HG02759 (cell line): ENCODE results near the gene HAAO.
"Not testable (repeated sequence)": the region's sequence is repeated elsewhere in the genome, so short reads cannot be mapped to it uniquely, and the experiment has no call there.

ENCODE experiments used
- ATAC-seq: cut with Tn5 transposase; IDR thresholded peaks from one replicate; pipeline ENCODE4 v1.9.1; 2021; ENCODE audit warnings: mild to moderate bottlenecking, moderate library complexity; ENCODE audit not compliant: unreplicated experiment

Gene HAAO

DNA sequence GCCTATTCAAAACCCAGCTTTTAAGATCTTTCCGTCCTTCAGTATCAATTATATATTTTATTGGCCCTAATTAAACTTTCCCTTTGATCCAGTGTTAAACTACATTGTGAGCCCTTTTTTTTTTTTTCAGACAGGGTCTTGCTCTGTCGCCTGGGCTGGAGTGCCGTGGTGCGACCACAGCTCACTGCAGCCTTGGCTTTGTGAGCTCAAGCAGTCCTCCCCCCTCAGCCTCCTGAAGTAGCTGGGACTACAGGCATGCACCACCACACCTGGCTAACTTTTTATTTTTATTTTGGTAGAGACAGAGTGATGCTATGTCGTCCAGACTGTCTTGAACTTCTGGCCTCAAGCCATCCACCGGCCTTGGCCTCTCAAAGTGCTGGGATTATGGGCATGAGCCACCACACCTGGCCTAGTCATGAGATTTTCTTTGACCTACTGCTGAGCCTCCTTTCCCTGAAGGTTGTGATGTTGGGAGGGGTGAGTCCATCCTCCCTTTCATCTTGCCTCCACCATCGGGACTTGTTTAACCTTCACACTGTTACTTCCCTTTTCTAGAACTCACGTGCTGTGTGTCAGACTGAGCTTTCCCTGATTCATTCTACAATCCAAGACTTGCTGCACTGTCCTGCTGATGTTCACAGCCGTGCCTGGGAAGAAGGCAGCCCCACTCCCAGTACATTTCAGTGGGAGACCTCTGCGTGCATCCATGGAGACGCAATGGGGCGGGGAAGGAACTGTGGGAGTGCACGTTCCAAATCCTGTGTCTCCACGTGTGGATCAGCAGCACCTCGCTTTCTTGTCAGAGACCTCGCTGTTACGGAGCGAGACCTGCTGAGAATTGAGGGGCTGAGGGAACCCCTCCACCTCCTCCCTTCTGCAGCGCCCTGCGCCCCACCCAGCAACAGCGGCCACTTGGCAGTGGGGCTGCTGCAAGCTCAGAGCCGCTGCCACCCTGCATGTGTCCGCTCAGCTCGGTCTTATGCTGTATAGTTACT is 39.3 kb downstream of the HAAO start:
- no peak for ATAC-seq

DNA sequence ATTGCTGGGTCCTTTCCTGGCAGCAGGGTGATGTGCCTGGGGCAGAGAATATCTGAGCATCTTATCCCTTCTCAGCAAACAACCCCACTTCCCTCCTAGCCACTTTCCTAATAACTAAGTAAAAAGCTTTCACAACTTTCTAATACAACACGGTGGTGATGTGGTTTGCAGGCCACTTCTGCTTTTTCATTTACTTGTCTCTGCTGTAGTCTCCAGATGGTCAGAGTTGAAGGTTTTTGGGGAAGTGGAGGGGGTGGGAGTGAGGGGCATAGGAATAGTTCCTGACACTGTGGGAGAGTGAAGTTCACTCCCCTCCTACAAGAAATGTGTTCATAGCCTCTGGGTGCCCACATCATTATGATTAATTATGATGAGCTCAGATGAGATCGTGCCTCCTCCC is 40.1 kb downstream of the HAAO start:
- peak; percentile 57 for ATAC-seq

DNA sequence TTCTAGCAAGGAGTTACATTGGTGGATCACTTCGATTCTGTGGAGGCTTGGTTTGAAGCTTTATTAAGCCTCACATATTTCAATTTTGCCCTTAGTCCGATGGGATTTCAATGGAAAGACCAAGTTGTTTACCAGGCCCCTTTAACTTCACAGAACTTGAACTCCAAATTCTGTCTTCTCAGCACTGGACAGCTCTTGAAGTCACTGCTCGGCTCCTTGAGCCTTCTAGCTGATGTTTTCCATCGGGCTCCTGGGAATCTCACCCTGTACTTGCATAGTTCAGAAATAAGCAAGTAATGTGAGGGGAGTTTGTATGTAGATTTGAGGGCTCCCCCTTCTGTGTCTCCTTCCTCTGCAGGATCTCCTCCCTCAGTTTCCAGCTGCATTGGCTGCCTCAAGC is 43.5 kb downstream of the HAAO start:
- no peak for ATAC-seq

DNA sequence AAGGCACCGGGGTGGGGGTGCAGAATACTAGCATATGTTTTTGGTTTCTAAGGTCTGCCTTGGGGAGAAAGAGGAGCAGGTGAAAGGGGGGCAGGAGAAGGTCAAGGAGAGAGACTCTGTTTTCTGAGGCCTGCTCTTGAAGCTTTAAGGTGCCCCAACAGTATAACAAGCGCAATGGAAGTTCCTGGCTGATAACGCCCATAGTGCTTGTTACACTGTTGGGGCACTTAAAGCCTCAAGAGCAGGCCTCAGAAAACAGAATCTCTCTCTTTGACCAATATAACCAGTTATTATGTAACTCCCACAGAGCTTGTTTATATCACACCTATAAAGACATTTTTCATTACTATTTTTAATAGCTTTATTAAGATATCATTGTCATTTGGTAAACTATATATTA is 45.0 kb downstream of the HAAO start:
- ATAC-seq: no peak

DNA sequence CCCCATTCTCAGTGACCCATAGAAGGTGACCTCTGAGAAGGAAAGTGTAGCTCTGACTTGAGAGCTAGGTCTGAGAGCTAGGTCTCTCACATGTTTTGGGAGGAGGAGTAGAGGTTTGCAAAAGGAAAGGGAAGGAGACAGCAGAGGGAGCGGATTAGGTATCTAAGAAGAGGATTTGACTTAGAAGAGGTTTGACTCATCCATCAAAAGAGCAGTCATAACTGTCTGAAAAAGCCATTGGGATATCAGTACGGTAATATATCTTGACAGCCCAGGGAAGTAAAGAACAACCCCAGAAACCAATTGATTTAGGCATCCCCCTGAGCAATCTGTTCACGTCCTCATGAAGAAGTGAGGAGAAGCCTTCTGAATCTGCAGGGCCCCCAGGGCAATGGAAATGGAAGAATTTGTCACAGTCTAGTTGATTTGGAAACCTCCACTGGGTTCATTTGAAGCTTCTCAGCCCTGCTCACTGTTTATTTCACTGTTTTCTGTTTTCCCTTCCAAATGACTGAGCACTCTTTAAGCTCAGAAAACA is 47.8 kb downstream of the HAAO start:
- ATAC-seq: no peak

DNA sequence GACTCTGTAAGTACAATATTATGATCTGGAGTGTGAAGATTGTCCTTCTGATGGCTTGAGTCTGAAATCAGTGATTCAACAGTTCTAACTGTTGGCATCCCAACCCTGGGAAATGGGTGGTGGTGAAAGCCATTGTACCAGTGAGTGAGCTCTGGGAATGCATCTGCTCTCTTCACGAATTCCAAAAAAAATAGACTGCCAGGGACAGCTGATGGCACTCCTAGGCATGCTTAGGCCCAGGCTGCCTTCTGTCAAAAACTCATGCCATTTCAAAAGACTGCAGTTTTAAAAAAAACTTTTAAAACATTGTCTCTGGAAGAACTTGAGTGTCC is 48.8 kb downstream of the HAAO start:
- ATAC-seq: no peak

DNA sequence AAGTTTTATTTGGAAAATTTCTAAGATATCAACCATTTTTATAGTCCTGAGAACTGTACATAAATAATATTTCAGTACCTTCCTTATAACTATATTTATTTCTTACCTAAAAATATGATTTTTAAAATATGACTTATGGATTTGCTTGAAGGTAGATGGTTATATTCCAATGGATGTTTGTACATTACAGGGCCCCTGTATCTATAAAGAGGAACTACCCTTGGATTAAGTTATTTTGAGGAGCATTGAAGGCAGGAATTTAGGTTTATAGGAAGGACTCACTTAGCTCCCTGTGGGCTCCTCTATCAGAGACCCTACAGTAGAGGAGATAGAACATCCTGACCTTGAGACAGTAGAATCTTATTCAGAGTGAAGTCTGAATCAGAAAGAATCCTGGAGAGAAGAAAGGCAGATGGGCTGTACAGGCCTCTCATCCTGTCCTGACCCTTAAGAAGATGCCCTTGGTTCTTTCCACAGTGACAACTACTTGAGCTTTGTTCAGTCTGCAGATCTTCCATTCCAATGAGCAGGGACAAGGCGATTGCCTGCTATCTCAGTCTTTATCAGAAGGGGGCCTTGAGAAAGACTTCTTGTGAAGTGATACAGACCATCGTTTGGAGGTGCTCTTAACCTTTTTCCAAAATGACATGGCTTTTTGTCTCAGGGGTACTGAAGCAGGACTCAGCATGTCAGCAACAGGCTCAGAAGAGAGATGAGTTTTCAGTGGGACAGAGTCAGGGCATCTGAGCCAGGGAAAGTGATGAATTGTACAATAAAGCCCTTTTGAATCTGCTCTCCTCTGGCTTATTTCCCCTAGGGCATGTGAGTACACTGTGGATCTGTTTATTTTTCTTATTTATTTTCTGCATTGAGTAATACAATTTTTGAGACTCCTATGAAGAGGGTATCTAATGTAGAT is 49.4 kb downstream of the HAAO start:
- no peak for ATAC-seq

DNA sequence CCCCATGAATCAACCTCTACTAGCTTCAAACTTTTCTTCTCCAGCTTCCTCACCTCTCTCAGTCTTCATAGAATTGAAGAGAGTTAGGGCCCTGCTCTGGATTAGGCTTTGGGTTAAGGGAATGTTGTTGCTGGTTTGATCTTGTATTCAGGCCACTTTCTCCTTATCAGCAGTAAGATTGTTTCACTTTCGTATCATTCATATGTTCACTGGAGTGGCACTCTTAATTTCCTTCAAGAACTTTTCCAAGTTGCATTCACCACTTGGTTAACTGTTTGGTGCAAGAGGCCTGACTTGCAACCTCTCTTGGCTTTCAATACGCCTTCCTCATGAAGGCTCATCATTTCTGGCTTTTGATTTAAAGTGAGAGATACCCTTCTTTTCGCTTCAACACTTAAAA is 51.2 kb downstream of the HAAO start:
- ATAC-seq: no peak

DNA sequence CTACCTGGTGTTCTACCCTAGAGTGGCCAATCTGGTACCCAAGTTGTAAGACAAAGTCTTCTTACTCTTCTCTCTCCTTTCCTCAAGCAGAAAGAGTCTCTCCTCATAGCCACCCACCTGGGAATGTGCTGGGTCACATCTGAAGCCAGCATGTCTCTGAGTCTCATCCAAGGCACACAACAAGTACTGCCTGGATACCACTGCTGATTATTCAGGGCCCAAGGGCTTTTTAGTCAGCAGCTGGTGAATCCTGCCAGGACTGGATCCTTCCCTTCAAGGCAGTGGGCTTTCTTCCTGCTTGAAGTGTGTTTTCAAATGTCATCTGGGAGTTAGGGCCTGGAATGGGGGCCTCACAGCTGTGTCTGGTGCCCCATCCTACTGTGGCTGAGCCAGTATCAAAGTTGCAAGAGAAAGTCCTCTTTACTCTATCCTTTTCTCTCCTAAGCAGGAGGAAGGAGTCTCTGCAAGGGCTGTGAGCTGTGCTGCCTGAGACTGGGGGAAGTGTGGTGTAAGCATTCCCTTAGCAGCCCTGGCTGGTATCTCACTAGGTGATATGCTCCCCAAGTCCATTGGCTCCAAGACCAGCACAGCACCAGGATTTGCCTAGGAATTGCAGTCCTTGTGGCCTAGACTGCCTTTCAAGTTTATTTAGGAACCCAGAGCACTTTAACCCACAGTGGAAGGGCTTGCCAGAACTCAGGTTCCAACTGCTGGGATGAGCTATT is 55.6 kb downstream of the HAAO start:
- no peak for ATAC-seq

DNA sequence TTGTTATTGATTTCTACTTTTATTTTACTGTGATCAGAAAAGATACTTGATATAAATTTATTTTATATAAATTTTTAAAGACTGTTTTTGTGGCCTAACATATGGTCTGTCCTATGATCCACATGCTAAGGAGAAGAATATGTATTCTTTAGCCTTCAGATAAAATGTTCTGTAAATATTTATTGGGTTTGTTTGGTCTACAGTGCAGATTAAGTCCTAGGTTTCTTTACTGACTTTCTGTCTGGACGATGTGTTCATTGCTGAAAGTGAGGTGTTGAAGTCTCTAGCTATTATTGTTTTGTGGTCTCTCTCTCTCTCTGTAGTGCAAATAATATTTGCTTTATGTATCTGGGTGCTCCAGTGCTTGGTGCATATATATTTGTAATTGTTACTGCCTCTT is 58.5 kb downstream of the HAAO start:
- ATAC-seq: no peak

DNA sequence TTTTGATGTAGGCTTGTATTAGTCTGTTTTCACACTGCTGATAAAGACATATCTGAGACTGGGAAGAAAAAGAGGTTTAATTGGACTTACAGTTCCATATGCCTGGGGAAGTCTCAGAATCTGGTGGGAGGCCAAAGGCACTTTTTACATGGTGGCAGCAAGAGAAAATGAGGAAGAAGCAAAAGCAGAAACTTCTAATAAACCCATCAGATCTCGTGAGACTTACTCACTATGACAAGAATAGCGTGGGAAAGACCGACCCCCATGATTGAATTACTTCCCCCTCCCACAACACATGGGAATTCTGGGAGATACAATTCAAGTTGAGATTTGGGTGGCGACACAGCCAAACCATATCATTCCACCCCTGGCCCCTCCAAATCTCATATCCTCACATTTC is 61.1 kb downstream of the HAAO start:
- ATAC-seq: not testable (repeated sequence)

DNA sequence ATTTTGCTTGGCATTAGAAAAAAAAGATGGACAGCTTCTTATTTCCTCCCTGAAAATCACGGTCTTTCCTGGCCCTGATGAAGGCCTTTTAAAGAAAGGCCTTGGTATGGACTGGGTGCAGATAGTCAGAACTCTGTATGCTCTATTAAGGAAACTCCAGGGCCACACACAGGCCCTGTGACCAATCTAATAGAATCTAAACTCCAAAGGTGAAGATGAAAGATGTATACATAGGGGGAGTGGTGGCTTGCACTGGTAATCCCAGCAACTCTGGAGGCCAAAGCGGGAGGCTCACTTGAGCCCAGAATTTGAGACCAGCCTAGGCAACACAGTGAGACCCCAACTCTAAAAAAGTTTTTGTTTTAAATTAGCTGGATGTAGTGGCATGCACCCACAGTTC is 65.7 kb downstream of the HAAO start:
- ATAC-seq: no peak

DNA sequence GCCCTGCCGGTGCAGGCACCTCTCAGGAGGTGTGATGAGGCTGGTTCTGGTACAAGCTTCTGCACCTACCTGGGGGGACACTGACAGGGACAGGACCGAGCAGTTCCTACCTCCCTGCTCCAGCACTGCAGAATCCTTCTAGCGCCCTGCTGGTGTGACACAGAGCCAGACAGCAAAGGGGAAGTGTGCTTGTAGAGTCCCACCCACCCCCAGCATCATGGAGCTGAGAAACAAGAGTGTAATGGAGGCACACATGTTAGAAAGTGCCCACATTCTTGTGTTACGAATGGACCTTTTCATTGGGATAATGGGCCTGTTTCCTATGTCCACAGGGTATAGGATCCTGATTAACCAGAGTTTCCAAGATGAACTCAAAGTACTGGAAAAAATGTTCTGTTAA is 66.7 kb downstream of the HAAO start:
- no peak for ATAC-seq

DNA sequence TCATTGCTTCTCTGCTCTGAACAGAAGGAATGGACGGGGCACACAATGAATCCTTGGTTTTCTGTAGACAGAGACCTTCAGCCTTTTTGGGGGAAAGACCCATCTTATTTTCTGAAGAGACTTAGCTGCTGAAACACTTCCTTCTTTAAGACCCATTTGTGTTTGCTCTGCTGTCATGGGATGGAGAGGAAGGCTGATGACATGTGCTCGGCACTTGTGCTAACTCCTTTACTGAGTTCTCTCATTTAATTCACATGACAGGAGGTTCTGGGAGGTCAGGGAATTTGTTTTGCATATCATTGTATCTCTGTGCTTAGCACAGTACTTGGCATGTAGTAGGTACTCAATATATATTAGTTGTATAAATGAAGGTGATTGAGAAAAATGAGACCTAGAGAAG is 67.5 kb downstream of the HAAO start:
- no peak for ATAC-seq

DNA sequence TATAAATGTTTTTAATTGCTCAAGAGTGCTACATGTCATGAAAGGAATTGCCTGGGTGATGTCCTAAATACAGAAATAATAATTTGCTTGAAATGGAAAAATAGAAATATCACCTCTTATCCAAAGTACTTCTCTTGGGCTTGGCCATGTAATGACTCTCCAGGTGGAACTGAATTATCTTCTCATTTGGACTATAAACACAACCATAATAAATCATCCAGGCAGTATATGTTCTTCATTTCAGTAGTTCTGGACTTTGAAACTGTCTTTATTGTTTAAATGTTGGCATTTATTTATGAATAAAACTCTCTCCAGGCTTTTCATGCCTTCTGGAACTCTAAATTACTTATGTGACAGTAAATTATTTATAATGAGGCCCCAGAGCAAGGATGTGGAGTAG is 68.9 kb downstream of the HAAO start:
- ATAC-seq: no peak

DNA sequence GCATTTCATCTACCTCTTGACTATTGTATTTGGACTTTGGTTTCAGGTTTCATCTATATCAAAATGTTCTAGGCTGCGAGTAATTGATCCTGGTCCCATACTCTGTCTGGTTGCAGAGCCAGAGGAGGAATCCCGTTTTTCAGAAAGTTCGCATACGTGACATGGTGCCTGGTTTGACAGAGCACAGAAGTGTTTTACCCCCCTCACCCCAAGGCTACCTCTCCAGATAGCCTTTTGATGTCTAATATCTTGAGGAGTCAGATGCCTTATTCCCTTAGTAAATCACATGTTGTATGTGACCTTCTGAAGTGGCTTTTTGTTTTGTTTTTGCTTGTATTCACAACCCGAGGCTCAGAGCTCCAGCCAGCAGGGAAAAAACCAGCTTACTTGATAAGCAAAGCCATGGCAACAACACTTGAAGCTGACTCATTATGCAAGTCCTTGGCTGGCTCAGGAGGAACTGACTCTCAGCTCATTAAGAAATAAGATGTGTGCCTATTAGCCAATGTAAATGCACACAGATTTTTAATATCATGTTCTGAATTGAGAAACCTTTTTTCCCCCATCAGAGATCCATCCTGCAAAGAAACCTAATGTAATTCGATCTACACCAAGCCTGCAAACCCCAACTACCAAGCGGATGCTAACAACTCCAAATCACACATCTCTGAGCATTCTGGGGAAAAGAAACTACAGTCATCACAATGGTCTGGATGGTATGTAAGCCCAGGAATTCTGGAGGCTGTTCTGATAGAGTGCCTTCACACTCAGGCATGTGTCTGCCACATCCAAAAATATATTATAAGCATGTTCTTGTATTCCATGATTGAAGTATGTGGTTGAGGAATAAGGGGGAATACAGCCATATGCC is 69.8 kb downstream of the HAAO start:
- peak; percentile 98 for ATAC-seq

DNA sequence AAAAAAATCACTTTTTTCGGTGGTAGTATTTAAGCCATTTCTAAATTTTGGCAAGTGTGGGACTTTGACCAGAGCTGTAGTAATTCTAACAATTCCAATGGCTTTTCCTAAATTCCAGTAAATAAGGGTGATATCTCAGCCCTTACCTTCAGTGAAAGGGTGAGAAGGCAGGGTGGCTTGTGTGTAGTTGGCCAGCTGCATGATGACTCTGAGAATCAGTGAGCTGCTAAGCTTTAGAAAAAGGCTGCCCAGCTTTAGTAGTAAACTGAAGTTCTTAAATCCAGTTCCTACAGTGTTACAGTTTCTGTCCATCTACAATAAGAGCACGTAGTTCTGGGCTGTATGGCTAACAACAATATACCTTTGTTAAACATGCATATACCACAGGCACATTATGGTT is 70.5 kb downstream of the HAAO start:
- peak; percentile 14 for ATAC-seq
